GM23338 (cell line): Measurements from ENCODE around the gene INPP4B. TPM values are rescaled to one million over a fixed set of nuclear protein-coding genes. Genes with fewer than 3 reads are reported as not detected.

ENCODE experiments used
- ATAC-seq: fragments of 200-7000 bp; cut with Tn5 transposase; 3 replicates; pipeline ENCODE4 v1.9.1; 2020
- DNase-seq: peaks from one replicate; pipeline ENCODE4 v3.0.0-alpha.2; 2015; ENCODE audit warnings: low spot score
- H2AFZ ChIP-seq: fragments of 200-600 bp; sonication (generic); 2 replicates; pipeline ENCODE4 v1.8.0; 2016; ENCODE audit warnings: antibody characterized with exemption, mild to moderate bottlenecking, moderate library complexity
- H3F3A ChIP-seq: fragments of 200-600 bp; sonication (generic); replicated peaks from 2 replicates; pipeline ENCODE4 v1.8.0; 2017; ENCODE audit warnings: antibody characterized with exemption, mixed run types, low read depth
- H3K27ac ChIP-seq: fragments of 200-600 bp; sonication (generic); 2 replicates; pipeline ENCODE4 v1.6.1; 2016; ENCODE audit warnings: low read depth
- H3K27me3 ChIP-seq: fragments of 200-600 bp; sonication (generic); 2 replicates; pipeline ENCODE4 v1.8.0; 2016; ENCODE audit warnings: mild to moderate bottlenecking, mixed run types, moderate library complexity; ENCODE audit not compliant: insufficient read depth
- H3K36me3 ChIP-seq: fragments of 200-600 bp; sonication (generic); 2 replicates; pipeline ENCODE4 v1.8.0; 2016; ENCODE audit warnings: mild to moderate bottlenecking; ENCODE audit not compliant: insufficient read depth
- H3K4me1 ChIP-seq: fragments of 200-600 bp; sonication (generic); 2 replicates; pipeline ENCODE4 v1.8.0; 2016; ENCODE audit warnings: mild to moderate bottlenecking, moderate library complexity; ENCODE audit not compliant: insufficient read depth
- H3K4me2 ChIP-seq: fragments of 200-600 bp; sonication (generic); 2 replicates; pipeline ENCODE4 v1.7.1; 2017; ENCODE audit warnings: mixed run types
- H3K4me3 ChIP-seq: fragments of 200-600 bp; sonication (generic); 2 replicates; pipeline ENCODE4 v1.6.1; 2016; ENCODE audit warnings: mixed run types
- H3K79me2 ChIP-seq: fragments of 200-600 bp; sonication (generic); replicated peaks from 2 replicates; pipeline ENCODE4 v1.8.0; 2017; ENCODE audit warnings: mild to moderate bottlenecking; ENCODE audit not compliant: insufficient read depth
- H3K9me2 ChIP-seq: fragments of 200-600 bp; sonication (generic); 2 replicates; pipeline ENCODE4 v1.8.0; 2017; ENCODE audit not compliant: insufficient read depth
- H4K20me1 ChIP-seq: fragments of 200-600 bp; sonication (generic); replicated peaks from 2 replicates; pipeline ENCODE4 v1.8.0; 2017; ENCODE audit warnings: mild to moderate bottlenecking; ENCODE audit not compliant: insufficient read depth
- H3K27ac Mint-ChIP-seq: 2 replicates; pipeline ENCODE4 v1.8.0; 2020; ENCODE audit warnings: inconsistent platforms, mild to moderate bottlenecking, moderate library complexity, mixed read lengths
- H3K27me3 Mint-ChIP-seq: 3 replicates; pipeline ENCODE4 v1.8.0; 2022; ENCODE audit warnings: low read depth, mild to moderate bottlenecking, moderate library complexity, mixed read lengths, inconsistent platforms; ENCODE audit not compliant: insufficient read depth, poor library complexity
- H3K36me3 Mint-ChIP-seq: 3 replicates; pipeline ENCODE4 v1.8.0; 2021; ENCODE audit warnings: low read depth, mild to moderate bottlenecking, inconsistent platforms, moderate library complexity, mixed read lengths
- H3K4me1 Mint-ChIP-seq: 3 replicates; pipeline ENCODE4 v1.8.0; 2020; ENCODE audit warnings: mild to moderate bottlenecking, inconsistent platforms, mixed read lengths
- H3K4me3 Mint-ChIP-seq: 3 replicates; pipeline ENCODE4 v1.8.0; 2021; ENCODE audit warnings: moderate library complexity, mild to moderate bottlenecking, inconsistent platforms, mixed read lengths
- H3K9me3 Mint-ChIP-seq: 3 replicates; pipeline ENCODE4 v1.8.0; 2020; ENCODE audit warnings: moderate library complexity, mild to moderate bottlenecking, inconsistent platforms, mixed read lengths
- POLR2AphosphoS5 ChIP-seq: IDR thresholded peaks from 2 replicates; pipeline ENCODE4 v1.6.1; 2016; ENCODE audit warnings: antibody characterized with exemption, low read depth
- STAT1 ChIP-seq: IDR thresholded peaks from one replicate; pipeline ENCODE4 v1.6.1; 2016; ENCODE audit warnings: antibody characterized with exemption; ENCODE audit not compliant: unreplicated experiment
- ZNF114 ChIP-seq: fragments of 250-450 bp; sonication (Bioruptor Pico); IDR thresholded peaks from 2 replicates; pipeline ENCODE4 v1.5.0; 2020; ENCODE audit warnings: mild to moderate bottlenecking, moderate library complexity
- ZNF331 ChIP-seq: fragments of 250-450 bp; sonication (Bioruptor Pico); IDR thresholded peaks from 2 replicates; pipeline ENCODE4 v1.5.0; 2020; ENCODE audit warnings: low read depth, mild to moderate bottlenecking, moderate library complexity
- polyA plus RNA-seq: library from polyadenylated mRNA; unstranded; fragments of >200 nt; fragmentation: Nextera tagmentation; extraction: Ambion mirVana; gene quantifications from 2 replicates; pipeline ENCODE4 v1.2.1, GENCODE V29; 2016
- total RNA-seq: library from RNA; depleted of rRNA; stranded (reverse); fragments of >200 nt; shearing (Covaris generic); gene quantifications from 2 replicates; pipeline ENCODE4 v1.2.3, GENCODE V29; 2014
- TF ChIP-seq, protein P1 (sequence below): IDR thresholded peaks from one replicate; pipeline ENCODE4 v1.6.1; 2018; ENCODE audit warnings: antibody characterized with exemption; ENCODE audit not compliant: unreplicated experiment
- TF ChIP-seq, protein P2 (sequence below): IDR thresholded peaks from 2 replicates; pipeline ENCODE4 v1.6.1; 2016; ENCODE audit warnings: antibody characterized with exemption
- TF ChIP-seq, protein P3 (sequence below), 2 experiments: fragments of 200-600 bp in 1 of 2; sonication (generic) in 1 of 2; conservative IDR thresholded peaks; 2 replicates each; pipeline versions ENCODE4 v1.5.1 to v1.6.1; 2016 to 2017; ENCODE audit warnings: antibody characterized with exemption in 2 of 2, low read depth in 2 of 2, mild to moderate bottlenecking in 2 of 2, moderate library complexity in 1 of 2

Gene INPP4B
- total and polyA plus RNA-seq, 2 experiments from 2014 or later = 0.11 to 0.14 TPM

DNA sequence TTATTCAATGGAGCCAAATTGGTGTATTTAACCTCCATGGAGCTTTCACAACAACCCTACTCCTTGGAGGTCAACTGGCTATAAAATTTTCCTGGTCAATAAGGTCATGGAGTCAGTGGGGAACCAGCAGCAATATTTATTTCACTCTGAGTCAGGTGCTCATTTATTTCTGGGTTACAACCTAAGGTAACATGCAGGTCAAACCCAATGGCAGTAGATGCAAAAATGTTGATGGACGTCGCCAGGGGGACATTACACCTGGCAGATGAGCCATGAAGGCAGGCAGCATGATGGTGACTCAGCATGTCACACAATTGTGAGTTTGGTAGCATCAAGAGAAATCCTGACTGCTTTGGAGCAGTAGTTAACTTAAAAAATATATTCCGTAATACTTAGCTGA is 695.6 kb downstream of the INPP4B start (continued):
- TF ChIP-seq, protein P1, sequence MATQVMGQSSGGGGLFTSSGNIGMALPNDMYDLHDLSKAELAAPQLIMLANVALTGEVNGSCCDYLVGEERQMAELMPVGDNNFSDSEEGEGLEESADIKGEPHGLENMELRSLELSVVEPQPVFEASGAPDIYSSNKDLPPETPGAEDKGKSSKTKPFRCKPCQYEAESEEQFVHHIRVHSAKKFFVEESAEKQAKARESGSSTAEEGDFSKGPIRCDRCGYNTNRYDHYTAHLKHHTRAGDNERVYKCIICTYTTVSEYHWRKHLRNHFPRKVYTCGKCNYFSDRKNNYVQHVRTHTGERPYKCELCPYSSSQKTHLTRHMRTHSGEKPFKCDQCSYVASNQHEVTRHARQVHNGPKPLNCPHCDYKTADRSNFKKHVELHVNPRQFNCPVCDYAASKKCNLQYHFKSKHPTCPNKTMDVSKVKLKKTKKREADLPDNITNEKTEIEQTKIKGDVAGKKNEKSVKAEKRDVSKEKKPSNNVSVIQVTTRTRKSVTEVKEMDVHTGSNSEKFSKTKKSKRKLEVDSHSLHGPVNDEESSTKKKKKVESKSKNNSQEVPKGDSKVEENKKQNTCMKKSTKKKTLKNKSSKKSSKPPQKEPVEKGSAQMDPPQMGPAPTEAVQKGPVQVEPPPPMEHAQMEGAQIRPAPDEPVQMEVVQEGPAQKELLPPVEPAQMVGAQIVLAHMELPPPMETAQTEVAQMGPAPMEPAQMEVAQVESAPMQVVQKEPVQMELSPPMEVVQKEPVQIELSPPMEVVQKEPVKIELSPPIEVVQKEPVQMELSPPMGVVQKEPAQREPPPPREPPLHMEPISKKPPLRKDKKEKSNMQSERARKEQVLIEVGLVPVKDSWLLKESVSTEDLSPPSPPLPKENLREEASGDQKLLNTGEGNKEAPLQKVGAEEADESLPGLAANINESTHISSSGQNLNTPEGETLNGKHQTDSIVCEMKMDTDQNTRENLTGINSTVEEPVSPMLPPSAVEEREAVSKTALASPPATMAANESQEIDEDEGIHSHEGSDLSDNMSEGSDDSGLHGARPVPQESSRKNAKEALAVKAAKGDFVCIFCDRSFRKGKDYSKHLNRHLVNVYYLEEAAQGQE = no peak
- no peak for TF ChIP-seq ZNF331
- TF ChIP-seq, protein P2, sequence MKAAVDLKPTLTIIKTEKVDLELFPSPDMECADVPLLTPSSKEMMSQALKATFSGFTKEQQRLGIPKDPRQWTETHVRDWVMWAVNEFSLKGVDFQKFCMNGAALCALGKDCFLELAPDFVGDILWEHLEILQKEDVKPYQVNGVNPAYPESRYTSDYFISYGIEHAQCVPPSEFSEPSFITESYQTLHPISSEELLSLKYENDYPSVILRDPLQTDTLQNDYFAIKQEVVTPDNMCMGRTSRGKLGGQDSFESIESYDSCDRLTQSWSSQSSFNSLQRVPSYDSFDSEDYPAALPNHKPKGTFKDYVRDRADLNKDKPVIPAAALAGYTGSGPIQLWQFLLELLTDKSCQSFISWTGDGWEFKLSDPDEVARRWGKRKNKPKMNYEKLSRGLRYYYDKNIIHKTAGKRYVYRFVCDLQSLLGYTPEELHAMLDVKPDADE = no peak

DNA sequence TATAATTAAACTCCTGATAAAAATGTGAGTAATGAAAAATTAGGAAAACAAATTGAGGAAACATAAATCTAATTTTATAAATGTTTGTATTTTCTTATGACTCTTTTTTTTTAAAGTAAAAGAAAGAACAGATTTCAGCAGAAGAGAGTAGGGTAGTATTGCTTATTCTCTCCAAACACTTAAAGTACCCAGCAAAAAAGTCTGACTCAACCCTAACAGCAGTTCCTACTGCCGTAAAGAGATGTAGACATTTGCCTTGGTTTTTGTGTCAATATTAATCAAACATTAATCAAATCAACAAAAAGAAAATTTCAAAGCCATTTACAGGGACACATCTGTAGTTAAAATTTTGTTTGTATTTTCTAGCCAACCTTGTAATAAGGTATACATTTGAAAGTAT is 701.3 kb downstream of the INPP4B start:
- Mint-ChIP-seq H3K9me3 (no peaks in the 10 kb centered on the region), H3K4me3 (no peak overlapping the region), H3K27me3 (no peaks in the 10 kb centered on the region), H3K27ac (no peak overlapping the region), H3K36me3 (no peaks in the 10 kb centered on the region), H3K4me1 (no peaks in the 10 kb centered on the region; the same call in 2 of the 3 replicates)
- Histone ChIP-seq H3K36me3 (no peaks in the 10 kb centered on the region), H4K20me1 (no peaks in the 10 kb centered on the region), H3K4me2 (no peak overlapping the region), H3F3A (no peaks in the 10 kb centered on the region), H3K4me3 (no peak overlapping the region), H3K4me1 (no peaks in the 10 kb centered on the region), H2AFZ (no peak overlapping the region), H3K27me3 (no peaks in the 10 kb centered on the region), H3K79me2 (no peaks in the 10 kb centered on the region), H3K9me2 (no peaks in the 10 kb centered on the region), H3K27ac (no peak overlapping the region)
- TF ChIP-seq ZNF114 (CRISPR knock-in tag) (no peak), POLR2AphosphoS5 (no peak), STAT1 (no peak)
- TF ChIP-seq, protein P1 = no peak
- TF ChIP-seq, protein P3, sequence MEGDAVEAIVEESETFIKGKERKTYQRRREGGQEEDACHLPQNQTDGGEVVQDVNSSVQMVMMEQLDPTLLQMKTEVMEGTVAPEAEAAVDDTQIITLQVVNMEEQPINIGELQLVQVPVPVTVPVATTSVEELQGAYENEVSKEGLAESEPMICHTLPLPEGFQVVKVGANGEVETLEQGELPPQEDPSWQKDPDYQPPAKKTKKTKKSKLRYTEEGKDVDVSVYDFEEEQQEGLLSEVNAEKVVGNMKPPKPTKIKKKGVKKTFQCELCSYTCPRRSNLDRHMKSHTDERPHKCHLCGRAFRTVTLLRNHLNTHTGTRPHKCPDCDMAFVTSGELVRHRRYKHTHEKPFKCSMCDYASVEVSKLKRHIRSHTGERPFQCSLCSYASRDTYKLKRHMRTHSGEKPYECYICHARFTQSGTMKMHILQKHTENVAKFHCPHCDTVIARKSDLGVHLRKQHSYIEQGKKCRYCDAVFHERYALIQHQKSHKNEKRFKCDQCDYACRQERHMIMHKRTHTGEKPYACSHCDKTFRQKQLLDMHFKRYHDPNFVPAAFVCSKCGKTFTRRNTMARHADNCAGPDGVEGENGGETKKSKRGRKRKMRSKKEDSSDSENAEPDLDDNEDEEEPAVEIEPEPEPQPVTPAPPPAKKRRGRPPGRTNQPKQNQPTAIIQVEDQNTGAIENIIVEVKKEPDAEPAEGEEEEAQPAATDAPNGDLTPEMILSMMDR (conservative IDR thresholded peaks at IDR 0.05; ENCODE audit: low read depth in 2 of 2) = no peak
- DNase-seq = no peak
- no peak for ATAC-seq
